Choroid plexus epithelial cell (primary cell): ENCODE results near the gene ABCG8.

Experiments used
- DNase-seq: peaks from one replicate; pipeline ENCODE4 v3.0.0-alpha.2; 2010; ENCODE audit warnings: low read depth
- H3K4me3 ChIP-seq: 2 replicates; pipeline ENCODE4 v1.5.1; 2011; ENCODE audit warnings: low read depth, mild to moderate bottlenecking, control low read depth, low read length, moderate library complexity
- CTCF ChIP-seq: conservative IDR thresholded peaks from 2 replicates; pipeline ENCODE4 v1.5.1; 2011; ENCODE audit warnings: low read depth, mild to moderate bottlenecking, control low read depth, inconsistent platforms, low read length, moderate library complexity

Gene ABCG8

GRCh38 chr2:43854671-43855070 is 15.9 kb downstream of the ABCG8 start:
- no peak for TF ChIP-seq CTCF
- DNase-seq: no peak

GRCh38 chr2:43855292-43855691 is 16.5 kb downstream of the ABCG8 start:
- no peak for TF ChIP-seq CTCF
- no peak for DNase-seq
- H3K4me3 ChIP-seq: no peak overlapping the region

More at GRCh38 chr2:43854671-43855070, 15.9 kb downstream of the ABCG8 start:
- no peak overlapping the region for H3K4me3 ChIP-seq

GRCh38 chr2:43872151-43872550 is 33.4 kb downstream of the ABCG8 start:
- H3K4me3 ChIP-seq: no peak overlapping the region
- TF ChIP-seq CTCF: no peak
- no peak for DNase-seq

GRCh38 chr2:43874776-43875451 is 36.1 kb downstream of the ABCG8 start:
- no peak overlapping the region for H3K4me3 ChIP-seq
- TF ChIP-seq CTCF: no peak
- no peak for DNase-seq

- peak; percentile 80 for DNase-seq
- no peak overlapping the region for H3K4me3 ChIP-seq
- TF ChIP-seq CTCF: peak; percentile 97
Measured at GRCh38 chr2:43877782-43878464, 39.2 kb downstream of the ABCG8 start.

GRCh38 chr2:43879261-43879660 is 40.5 kb downstream of the ABCG8 start:
- peak; percentile 92 for DNase-seq
- TF ChIP-seq CTCF: no peak
- no peak overlapping the region for H3K4me3 ChIP-seq

GRCh38 chr2:43880471-43880870 is 41.7 kb downstream of the ABCG8 start:
- no peak overlapping the region for H3K4me3 ChIP-seq
- DNase-seq: no peak

More at GRCh38 chr2:43880471-43880870, 41.7 kb downstream of the ABCG8 start:
- no peak for TF ChIP-seq CTCF
